HepG2 (cell line): ENCODE data around the gene ZBTB7C.

Experiments used
- CHD4 ChIP-seq: fragments of 200-600 bp; sonication (generic); IDR thresholded peaks from 2 replicates; pipeline ENCODE4 v1.7.0; 2017; ENCODE audit warnings: mild to moderate bottlenecking, low read length, borderline replicate concordance
- CSRNP2 ChIP-seq: sonication (generic); formaldehyde crosslinking; conservative IDR thresholded peaks from 2 replicates; pipeline ENCODE4 v1.8.0; 2022; ENCODE audit warnings: low read depth, missing genetic modification reagents
- CTCF ChIP-seq: sonication (generic); formaldehyde crosslinking; IDR thresholded peaks from 2 replicates; pipeline ENCODE4 v1.5.0; 2020; ENCODE audit warnings: mild to moderate bottlenecking, missing genetic modification reagents, moderate library complexity
- FOXK2 ChIP-seq: fragments of 450-650 bp; IDR thresholded peaks from 2 replicates; pipeline ENCODE4 v1.6.1; 2016
- MAZ ChIP-seq, 2 experiments: sonication (generic) in 1 of 2; formaldehyde crosslinking in 1 of 2; IDR thresholded peaks; 2 replicates each; pipeline versions ENCODE4 v1.5.0 to v1.6.1; 2012 to 2020; ENCODE audit warnings: low read depth in 2 of 2, mild to moderate bottlenecking in 2 of 2, borderline replicate concordance in 1 of 2, improper control_type of control experiment in 1 of 2, low read length in 1 of 2, missing genetic modification reagents in 1 of 2, moderate library complexity in 1 of 2
- NFRKB ChIP-seq: fragments of 450-650 bp; IDR thresholded peaks from 2 replicates; pipeline ENCODE4 v1.6.1; 2017
- POLR2A ChIP-seq, 2 experiments: IDR thresholded peaks; 2 replicates each; pipeline ENCODE4 v1.6.1; 2011; ENCODE audit warnings: low read depth in 2 of 2, low read length in 2 of 2, mild to moderate bottlenecking in 1 of 2, moderate library complexity in 1 of 2; ENCODE audit not compliant: insufficient read depth in 1 of 2
- TCF12 ChIP-seq, 2 experiments: fragments of 450-650 bp in 1 of 2; sonication (generic) in 1 of 2; formaldehyde crosslinking in 1 of 2; IDR thresholded peaks; 2 replicates each; pipeline versions ENCODE4 v1.6.1 to v1.8.0; 2017 to 2022; ENCODE audit warnings: antibody characterized with exemption in 1 of 2, mild to moderate bottlenecking in 1 of 2, missing genetic modification reagents in 1 of 2, moderate library complexity in 1 of 2
- ZNF749 ChIP-seq: sonication (generic); formaldehyde crosslinking; IDR thresholded peaks from 2 replicates; pipeline ENCODE4 v1.8.0; 2022; ENCODE audit warnings: mild to moderate bottlenecking, missing genetic modification reagents, moderate library complexity, borderline replicate concordance

- TF ChIP-seq MAZ (IDR thresholded peaks at IDR 0.05; ENCODE audit: borderline replicate concordance, low read depth, low read length), result no peak
- no peak for TF ChIP-seq MAZ (CRISPR knock-in tag; IDR thresholded peaks at IDR 0.05; ENCODE audit: low read depth)
- no peak for TF ChIP-seq CSRNP2 (CRISPR knock-in tag)
- TF ChIP-seq FOXK2, result no peak
- no peak for TF ChIP-seq CHD4
- TF ChIP-seq TCF12 (IDR thresholded peaks at IDR 0.05), result no peak
- TF ChIP-seq TCF12 (CRISPR knock-in tag; IDR thresholded peaks at IDR 0.05), result no peak
- TF ChIP-seq ZNF749, result no peak
- TF ChIP-seq POLR2A (IDR thresholded peaks at IDR 0.05; ENCODE audit: insufficient read depth in 1 of 2, low read depth in 2 of 2, low read length in 2 of 2), result no peak
- no peak for TF ChIP-seq NFRKB
- TF ChIP-seq CTCF (CRISPR knock-in tag), result no peak
Measured at GRCh38 chr18:48131042-48131441, 278.1 kb downstream of the ZBTB7C start.
